HG02870 (cell line): ENCODE results near the gene GPR84.
"Not testable (repeated sequence)": the region's sequence is repeated elsewhere in the genome, so short reads cannot be mapped to it uniquely, and the experiment has no call there.

Experiments
- ATAC-seq: cut with Tn5 transposase; IDR thresholded peaks from one replicate; pipeline ENCODE4 v1.9.1; 2021; ENCODE audit warnings: mild to moderate bottlenecking, moderate library complexity; ENCODE audit not compliant: unreplicated experiment

GPR84 gene

DNA sequence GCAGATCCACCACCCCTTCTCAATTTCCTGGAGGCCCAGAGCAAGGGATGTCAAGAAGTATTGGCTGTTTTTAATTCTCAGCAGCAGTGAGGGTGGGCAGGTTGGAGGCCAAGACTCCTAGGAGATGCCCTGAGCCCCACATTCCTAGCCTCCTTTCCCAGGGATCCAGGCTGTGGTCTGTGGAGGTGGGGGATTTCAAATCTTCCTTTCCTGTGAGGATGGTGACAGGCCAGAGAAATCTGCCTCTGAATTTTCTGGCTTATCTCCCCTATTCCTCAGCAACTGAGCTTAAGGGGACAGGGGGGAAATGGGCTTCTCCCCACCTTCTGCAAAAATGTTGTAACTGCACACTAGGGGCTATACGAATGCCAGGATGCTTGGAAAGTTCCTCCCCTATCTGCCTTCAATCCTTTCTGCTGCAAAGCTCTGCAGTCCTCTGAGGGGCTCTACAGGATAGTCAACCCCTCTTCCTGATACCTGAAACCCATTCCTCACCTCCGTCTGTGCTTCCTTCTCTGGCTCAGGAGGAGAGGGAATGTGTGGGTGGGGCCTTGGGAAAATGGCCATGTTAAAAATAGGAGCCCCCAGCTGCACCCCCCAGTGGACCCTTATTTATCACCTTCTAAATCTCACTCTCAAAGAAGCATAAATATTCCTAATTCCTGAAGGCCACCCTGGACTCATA lies 6.6 kb downstream of the GPR84 start:
- ATAC-seq = no peak

DNA sequence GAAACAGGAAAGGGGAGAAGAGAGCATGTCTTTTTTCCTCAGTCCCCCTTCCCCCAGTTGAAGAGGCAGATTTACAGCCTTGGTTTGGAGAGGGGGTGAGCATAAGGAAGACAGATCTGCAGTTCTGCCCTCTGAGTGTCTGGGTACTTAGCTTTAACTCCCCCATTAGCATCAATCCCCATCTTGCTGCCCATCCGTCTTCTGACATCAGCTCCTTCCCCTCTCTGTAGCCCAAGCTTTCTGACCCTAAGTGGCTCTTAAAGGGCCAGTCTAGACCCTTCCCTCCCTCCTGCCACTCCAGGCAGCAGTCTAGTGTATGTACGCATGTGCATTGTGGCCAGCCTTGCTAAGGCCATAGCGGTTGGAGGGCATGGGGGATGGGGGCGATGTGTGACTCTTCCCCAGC lies 7.3 kb downstream of the GPR84 start:
- no peak for ATAC-seq

DNA sequence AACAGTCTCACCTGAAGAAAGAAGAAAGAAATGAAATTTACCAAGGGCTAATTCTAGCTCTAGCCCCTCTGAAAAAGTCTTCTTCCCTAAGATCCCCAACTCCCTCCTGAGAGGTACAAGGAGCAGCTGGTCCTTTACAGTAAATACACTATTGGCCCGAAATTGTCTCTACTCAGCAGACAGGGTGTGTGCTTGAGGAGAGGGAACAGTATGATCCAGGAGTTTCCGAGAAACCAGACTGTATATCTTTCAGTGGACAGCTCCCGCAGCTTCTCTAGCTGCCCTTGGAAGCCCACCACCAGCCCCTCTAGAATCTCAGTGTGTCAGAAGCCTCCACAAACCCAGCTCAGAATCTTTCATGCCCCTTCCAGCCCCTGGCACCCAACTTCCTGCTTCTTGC lies 8.1 kb downstream of the GPR84 start:
- no peak for ATAC-seq

DNA sequence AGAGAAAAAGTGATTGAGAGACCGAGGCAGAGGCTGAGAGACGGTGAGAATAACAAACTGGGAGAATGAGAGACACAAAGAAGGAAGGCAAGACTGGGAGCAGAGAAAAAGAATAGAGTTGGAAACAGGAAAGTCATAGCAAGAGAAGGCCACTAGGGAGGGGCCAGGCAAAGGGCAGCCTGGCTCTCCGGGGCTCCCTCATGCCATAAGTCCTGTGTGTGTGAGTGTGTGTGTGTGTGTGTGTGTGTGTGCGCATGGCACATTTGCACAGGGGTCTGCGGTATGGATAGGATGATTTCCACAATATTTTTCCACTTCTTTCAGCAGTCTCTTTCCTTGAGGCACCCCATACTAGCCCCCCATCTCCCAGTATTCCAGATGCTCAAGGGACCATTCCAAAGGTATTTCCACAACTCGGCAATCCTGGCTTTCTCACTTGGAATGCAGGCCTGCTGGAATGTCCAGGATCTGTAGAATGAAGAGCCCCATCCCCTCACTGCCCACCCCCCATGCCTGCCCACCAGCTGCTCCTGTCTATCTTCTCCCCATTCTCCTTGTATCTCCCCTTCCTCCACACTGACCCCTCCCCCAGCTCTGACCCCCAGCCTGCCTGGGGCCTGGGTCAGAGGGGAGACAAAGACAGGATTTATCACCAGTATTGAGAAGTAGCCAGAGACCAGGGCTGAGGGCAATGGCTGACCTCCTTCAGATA lies 9.0 kb downstream of the GPR84 start:
- ATAC-seq = no peak

DNA sequence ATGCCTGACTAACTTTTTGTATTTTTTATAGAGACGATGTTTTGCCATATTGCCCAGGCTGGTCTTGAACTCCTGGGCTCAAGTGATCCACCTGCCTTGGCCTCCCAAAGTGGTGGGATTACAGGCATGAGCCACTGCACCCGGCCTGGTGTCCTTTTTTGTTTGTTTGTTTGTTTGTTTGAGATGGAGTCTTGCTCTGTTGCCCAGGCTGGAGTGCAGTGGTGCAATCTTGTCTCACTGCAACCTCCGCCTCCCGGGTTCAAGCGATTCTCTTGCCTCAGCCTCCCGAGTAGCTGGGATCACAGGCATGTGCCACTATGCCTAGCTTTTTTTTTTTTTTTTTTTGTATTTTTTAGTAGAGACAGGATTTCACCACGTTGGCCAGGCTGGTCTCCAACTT lies 10.0 kb downstream of the GPR84 start:
- ATAC-seq = not testable (repeated sequence)

DNA sequence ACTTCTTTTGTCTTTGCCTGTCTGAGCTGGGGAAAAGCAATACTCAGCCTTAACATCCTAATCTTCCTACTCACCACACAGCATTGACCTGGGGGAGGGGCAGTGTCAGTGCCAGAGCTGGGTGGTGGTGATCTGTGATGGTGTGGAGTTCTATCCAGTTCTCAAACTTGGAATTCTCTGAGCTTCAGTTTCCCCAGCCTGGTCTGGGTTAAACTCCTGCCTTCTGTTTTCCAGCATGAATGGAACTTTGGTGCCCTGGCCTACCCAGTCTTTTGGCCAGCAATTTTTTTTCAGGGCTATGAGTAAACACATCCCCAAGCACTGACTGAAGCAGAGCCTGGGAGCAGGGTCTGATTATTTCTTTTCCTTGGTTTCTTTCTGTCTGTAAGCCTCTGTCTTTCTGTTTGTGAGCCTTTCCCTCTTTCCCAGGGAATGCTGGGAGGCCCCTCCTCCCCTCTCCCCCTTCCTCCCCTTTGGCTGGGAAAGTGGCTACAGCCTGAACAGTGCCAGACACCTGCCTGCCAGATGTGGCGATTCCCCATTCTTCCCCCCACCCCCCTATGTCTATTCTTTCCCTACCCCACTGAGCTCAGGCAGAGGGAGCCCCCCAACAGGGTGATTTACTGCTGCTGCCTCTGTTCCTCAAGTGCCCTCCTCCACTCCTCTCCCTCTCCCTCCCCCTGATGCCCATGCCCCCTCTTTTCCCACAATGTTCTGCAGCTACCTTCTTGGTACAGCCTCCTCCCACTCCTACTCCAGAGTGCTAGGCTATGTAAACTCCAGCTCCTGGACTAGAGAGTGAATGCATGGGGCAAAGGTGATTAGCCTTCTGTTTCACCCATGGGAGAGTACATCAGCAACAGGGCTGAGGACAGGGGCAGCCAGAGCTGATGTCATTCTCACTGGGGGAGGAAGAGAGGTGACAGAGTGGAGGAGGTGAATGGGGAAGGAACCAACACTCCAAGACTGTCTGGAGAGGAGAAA lies 11.1 kb downstream of the GPR84 start:
- no peak for ATAC-seq

DNA sequence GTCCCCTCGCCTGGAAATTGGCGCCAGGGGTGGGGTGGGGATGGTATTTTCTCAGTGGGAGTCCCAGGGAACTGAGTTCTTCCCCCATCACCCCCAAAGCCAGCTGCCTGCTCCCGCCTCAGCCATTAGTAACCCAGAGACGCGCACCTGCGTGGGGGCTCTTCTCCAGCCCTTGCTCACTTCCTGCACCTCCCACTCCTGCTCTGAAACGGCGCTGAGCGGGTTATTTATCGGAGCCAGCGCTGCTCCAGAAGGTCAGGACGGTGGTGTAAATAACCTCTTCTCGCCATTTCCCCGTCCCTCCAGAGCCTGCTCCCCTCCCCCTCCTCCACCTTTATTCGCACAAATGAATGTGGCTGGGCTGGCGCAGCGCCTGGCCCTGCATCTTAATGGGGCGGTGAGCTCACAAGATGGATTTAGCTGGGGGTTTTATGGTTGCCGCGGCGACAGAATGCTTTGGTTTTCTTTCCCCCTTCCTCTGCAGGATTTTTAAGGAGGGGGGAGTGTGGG lies 12.2 kb downstream of the GPR84 start:
- ATAC-seq = no peak

DNA sequence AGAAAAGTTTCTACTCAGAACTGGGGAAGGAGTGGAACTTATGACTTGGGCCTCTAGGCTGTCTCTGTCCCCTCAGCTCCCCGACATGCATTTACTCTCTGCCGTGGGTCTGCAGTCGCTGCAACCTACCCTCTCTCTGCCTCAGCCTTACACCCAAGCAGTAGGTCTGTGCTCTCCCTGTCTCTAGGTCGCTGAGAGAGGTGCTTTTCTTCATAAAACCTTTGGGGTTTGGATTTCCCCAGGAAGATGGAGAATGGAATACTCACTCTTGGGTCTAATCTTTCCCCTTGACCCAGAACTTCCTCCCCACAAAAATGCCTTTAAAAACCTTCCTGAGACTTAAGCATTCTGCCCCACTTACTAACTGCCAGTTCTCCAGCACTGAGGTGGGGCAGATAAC lies 12.9 kb downstream of the GPR84 start:
- ATAC-seq = no peak

DNA sequence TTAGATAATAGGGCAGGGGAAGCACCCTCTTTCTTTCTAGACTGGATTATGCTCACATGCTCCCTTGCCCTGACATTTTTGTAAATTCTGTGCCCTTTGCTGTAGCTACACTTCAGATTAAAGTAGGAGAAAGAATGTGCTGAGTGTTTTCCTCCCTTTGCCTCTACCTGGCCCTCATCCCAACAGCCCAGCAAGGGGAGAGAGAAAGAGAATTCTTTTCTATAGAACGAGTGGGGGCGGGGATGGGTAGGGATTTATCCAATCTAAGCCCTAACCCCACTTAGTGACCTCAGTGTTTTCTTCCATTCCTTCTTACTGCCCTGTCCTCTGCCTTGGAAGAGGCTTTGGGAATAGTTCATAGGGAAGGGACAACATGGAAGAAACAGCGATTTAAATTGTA lies 13.5 kb downstream of the GPR84 start:
- no peak for ATAC-seq

DNA sequence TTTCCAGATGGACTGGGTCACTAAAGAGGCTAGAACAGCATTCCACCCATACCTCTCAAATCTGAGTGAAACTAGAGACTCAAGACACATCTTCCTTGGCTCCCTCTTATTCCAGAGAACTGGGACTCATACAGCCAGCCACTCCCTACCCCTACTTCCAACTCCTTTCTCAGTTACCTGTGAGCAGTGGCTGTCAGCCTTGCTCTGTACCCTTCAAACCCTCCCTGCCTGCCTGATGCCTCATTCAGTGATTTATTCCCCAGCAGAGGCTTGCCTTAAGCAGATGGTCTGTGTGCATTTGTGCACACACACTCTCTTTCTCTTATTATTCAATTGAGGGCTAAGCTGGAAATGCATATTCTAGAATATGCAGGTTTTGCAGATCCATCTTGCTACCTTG lies 14.6 kb downstream of the GPR84 start:
- no peak for ATAC-seq

DNA sequence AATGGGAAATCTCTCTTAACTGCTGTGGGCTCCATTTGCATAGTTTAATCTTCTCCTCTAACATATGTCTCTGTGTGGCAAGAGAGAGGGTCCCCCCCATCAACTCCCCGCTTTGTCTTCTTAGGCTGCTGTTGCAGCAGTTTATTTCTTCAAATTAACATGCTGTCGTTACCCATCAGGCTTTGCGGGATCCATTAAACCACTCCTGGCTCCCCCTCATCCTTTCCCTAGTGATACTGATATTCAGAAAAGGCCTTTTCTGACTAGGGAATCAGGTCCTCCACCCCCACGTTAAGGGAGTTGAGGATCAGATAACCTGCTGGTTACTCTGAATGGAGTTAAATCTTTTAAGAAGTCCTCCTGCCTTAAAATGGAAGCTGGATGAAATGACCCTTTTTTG lies 15.2 kb downstream of the GPR84 start:
- ATAC-seq = no peak

DNA sequence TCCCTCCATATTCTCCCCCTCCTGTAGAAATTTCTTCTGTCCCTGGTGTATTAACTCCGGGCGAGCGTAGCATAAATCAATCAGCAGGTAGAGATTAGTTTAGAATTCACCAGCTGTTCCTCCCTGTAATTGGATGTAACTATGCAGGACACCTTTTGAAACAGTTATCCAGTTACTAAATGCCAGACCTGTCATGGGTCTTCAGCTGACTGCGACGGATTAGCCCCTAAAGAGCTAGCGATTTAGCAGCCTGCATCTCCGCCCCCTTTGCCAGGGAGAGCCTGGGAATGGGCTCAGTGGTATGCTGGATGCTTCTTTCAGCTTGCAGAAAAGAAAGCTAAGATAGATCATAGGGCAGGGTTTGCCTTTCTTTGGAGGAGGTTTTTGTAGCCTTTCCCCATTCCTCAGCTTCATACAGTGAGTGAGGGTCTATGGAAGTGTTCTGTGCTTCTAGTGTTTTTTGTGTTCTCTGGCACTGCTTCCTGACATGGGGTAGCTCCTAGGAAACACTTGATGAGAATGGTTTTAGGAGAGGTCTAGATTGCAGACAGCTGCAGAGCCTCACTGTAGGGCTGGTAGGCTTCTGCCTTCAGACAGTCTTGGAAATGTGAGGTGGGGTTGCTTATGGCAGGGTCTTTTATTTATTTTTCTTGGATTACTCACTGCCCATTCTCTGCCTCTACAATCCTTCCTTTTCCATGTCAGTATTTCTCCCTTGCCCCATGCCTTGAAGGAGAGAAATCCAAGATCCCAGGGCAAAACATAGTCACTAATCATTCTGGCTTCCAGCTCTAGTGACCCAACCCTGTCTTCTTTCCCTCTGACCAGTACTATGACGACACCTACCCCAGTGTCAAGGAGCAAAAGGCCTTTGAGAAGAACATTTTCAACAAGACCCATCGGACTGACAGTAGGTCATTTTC lies 22.6 kb downstream of the GPR84 start:
- no peak for ATAC-seq

DNA sequence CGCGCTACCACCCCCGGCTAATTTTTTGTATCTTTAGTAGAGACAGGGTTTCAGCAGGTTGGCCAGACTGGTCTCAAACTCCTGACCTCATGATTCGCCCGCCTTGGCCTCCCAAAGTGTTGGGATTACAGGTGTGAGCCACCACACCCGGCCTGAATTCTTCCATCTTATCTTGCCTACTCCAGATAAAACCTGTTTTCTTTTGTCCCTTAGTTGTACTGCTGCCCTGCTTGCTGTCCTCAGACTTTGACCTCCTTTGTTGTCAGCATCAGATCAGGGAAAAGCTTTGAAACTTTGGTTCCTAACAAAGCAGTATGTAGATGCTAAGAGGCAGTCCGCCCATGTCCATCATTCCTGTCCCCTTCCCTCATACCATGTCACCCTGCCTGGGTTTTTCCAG lies 23.4 kb downstream of the GPR84 start:
- ATAC-seq = no peak

DNA sequence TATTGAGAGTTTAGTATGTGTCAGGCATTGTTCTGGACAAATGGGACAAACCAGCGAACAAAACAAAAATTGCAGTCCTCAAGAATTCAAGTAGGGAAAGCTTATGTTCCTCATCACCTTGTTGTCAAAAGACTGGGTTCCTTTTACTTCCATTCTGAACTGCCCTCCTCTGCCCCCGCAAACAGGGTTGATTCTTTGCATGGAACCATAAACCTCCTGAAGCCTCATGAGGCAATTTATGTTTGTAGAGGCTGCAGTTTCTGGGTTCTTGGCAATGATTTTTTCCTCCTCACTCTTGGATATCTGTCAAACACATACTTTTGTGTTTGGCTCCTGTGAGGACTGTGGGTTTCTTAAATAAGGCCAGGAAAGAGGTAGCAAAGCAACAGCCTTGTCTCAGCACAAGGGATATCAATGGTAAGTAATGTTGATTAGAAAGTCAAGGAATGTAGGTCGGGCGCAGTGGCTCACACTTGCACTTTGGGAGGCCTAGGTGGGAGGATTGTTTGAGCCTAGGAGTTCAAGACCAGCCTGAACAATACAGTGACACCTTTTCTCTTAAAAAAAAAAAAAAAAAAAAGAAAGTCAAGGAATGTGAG lies 25.5 kb downstream of the GPR84 start:
- no peak for ATAC-seq

DNA sequence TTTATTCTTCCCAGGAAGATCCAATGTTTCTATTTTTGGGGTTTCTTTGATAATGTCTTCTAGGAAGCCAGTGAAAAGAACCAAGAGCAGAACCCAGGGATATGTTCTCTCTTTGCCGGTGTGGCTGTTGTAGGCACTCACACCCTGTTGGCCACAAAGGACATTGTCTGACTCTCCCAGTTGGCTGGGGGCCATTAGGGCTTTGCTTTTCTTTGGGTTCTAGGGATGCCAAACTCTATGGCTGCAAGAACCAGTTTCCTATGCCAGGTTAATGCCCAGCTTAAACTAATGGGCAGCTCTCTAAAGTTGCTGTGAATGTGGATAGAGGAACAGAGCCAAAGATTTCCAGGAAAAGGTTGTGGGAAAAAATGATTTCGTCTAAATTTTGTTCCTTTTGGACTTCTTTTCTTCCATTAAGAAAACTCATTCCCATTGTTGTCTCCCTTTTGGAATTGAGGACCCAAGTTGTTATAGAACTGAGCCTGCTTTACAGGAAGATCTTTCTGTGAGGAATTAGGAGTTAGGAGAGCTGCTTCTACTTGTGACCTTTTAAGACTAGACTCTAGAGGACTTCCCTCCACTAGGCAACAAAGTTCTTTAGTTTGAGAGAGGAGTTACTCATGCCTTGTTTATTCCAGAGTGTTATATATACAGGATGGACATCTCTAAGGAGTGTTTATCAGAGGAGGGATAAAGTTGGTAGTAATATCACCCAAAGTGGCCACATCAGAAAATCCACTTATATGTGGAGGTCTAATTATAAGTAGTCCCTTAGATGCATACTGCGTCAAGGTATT lies 26.2 kb downstream of the GPR84 start:
- no peak for ATAC-seq

DNA sequence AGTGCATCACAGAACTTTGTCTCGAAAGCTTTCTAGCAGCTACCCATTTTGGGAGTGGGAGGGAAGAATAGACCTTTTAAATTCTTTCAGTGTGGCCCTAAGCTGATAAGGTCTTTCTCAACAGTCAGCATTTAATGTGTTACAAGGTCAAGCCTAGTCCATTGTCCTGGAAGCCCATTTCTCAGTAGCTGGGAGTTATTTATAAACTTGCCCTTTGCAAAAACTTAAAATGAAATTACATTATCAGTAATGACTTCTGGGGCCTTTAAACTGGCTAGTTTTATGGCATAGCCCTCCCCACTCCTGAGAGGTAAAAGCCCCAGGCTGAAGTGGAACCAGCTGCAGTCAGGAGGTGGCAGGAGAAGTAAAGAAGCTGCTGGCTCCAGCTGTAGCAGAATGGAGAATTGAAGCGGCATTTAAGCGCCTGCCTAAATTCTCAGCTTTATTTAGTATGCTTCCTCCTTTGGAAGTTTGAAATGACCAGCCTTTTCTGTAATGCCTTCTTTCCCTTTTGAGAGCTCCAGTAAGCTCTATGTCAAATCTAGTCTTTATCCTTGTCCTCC lies 26.9 kb downstream of the GPR84 start:
- ATAC-seq = no peak

DNA sequence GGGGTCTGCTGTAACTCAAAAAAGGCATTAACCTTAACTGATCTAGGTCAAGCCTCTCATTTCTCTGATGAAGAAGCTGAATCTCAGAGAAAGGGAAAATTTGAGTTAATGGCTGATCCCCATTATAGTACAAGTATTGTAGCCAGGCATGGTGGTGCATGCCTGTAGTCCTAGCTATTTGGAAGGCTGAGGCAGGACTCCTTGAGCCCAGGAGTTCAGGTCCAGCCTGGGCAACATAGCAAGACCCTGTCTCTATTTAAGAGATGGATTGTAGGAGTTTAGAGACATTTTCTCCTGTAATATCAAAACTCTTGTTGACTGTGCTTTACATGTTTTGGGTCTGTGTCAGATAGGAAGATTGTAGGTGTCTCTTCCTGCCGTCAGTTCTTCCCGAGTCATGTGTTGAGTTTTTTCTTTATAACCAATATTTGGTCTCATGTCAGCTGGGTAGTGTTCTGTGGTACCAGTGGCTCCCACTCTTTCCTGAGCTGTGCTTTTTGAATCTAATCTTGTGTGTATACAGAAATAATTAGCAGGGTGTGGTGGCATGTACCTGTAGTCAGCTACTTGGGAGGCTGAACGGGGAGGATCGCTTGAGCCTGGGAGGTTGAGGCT lies 30.8 kb downstream of the GPR84 start:
- no peak for ATAC-seq

DNA sequence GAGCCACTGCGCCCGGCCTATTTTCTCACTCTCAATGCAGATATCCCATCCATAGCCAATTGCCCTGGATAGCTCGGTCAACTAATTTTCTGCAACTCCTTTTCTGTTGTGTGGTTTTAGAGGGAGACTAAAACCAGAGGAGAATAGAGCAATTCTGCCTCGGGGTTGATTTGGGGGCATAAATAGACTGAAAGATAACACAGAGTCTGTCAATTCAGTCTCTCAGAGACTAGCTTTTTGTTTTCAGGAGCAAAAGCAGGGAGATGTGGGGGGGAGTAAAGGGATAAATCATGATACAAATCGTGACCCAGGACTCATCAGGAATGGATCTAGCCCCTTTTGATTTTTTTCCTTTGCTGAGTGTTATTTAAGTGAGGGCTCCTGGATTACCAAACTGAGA lies 32.8 kb downstream of the GPR84 start:
- no peak for ATAC-seq
